Ishikawa (cell line): Measurements from ENCODE around the gene SUFU.

Experiments
- CEBPB ChIP-seq: IDR thresholded peaks from 2 replicates; pipeline ENCODE4 v1.6.1; 2012
- CREB1 ChIP-seq: IDR thresholded peaks from 2 replicates; pipeline ENCODE4 v1.6.1; 2012; ENCODE audit warnings: low read depth
- EGR1 ChIP-seq: IDR thresholded peaks from 2 replicates; pipeline ENCODE4 v1.6.1; 2012
- TAF1 ChIP-seq: IDR thresholded peaks from 2 replicates; pipeline ENCODE4 v1.6.1; 2012; ENCODE audit warnings: low read depth, mild to moderate bottlenecking
- ZBTB7A ChIP-seq: IDR thresholded peaks from 2 replicates; pipeline ENCODE4 v1.6.1; 2012; ENCODE audit warnings: low read depth

DNA sequence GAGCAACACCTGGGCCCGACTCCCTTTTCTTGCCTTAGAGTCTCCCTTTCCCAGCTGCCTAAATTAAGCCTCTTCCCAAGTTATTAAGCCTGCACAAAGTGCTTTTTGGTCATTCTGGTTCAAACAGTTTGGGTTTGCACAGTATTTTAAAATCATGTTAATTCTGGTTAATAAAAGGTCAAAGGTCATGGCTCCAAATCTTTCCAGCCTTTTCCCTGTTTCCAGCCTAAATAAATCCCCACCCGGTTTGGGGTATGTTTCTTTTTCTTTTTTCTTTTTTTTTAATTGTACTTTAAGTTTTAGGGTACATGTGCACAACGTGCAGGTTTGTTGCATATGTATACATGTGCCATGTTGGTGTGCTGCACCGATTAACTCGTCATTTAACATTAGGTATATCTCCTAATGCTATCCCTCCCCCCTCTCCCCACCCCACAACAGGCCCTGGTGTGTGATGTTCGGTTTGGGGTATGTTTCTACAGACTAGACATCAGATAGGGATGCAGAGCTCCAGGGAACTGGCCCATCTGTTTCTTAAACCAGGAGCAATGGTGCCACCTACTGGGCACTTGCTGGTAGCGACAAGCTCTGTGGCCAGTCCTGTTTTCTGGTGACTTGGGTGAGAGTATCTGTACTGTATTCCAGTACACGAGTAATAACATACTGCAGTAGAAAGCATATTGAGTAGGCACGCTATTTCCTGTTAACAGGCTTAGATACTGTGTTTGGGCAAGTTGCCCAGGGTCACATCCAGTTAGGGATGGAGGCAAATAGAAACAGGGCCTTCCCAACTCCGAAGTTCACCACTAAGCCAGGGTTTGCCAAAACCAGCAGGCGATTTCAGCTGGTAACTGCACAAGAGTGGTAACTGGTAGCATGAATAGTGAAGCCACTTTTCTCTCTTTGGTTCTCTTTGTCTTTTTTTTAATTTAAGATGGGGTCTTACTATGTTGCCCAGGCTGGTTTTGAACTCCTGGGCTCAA is 80.0 kb downstream of the SUFU start:
- no peak for TF ChIP-seq CREB1
- TF ChIP-seq TAF1, result no peak
- no peak for TF ChIP-seq EGR1
- TF ChIP-seq ZBTB7A, result no peak
- TF ChIP-seq CEBPB, result no peak
